Right lobe of liver (tissue), 6 donors: ENCODE results near the gene LRRC38. TPM values are rescaled to one million over a fixed set of nuclear protein-coding genes. Genes with fewer than 3 reads are reported as not detected.

Experiments
- ATAC-seq, 4 donors: fragments of 200-7000 bp; cut with Tn5 transposase; one replicate each; pipeline ENCODE4 v1.9.1; 2020; ENCODE audit warnings: mild to moderate bottlenecking in 4 of 4, moderate library complexity in 4 of 4
- DNase-seq, 3 donors: peaks; one replicate each; pipeline ENCODE4 v3.0.0-alpha.2; 2020
- H3K27ac ChIP-seq, 3 donors: fragments of 200-600 bp; one replicate each; pipeline ENCODE4 v1.8.0; 2022
- H3K27me3 ChIP-seq, 2 donors: fragments of 200-600 bp; one replicate each; pipeline ENCODE4 v1.8.0; 2022
- H3K36me3 ChIP-seq, 4 donors: fragments of 200-600 bp; sonication (generic) in 1 of 4; one replicate each; pipeline versions ENCODE4 v1.5.1 to v1.8.0; 2017 to 2022; ENCODE audit warnings: control low read depth in 1 of 4
- H3K4me1 ChIP-seq, 4 donors: fragments of 200-600 bp; sonication (generic) in 1 of 4; one replicate each; pipeline versions ENCODE4 v1.5.1 to v1.8.0; 2017 to 2022; ENCODE audit warnings: control low read depth in 1 of 4
- H3K4me3 ChIP-seq, 3 donors: fragments of 200-600 bp; one replicate each; pipeline ENCODE4 v1.8.0; 2022
- H3K9me3 ChIP-seq, 4 donors: fragments of 200-600 bp; sonication (generic) in 1 of 4; one replicate each; pipeline versions ENCODE4 v1.5.1 to v1.8.0; 2017 to 2022; ENCODE audit warnings: control low read depth in 1 of 4
- CTCF ChIP-seq, 4 donors: fragments of 200-600 bp in 3 of 4; fragments of 450-650 bp in 1 of 4; IDR thresholded peaks; one replicate each; pipeline versions ENCODE4 v1.5.1 to v1.8.0; 2016 to 2022; ENCODE audit warnings: antibody characterized with exemption in 4 of 4, mild to moderate bottlenecking in 2 of 4
- POLR2A ChIP-seq: fragments of 450-650 bp; IDR thresholded peaks from one replicate; pipeline ENCODE4 v1.6.1; 2017; ENCODE audit warnings: antibody characterized with exemption, mild to moderate bottlenecking
- WGBS: methylation state at CpG from one replicate; pipeline ENCODE4 v1.1.6; 2018; ENCODE audit warnings: low coverage, low lambda C conversion rate; ENCODE audit not compliant: insufficient coverage; ENCODE audit errors: missing lambda C conversion rate; 5-methylcytosine and 5-hydroxymethylcytosine counted together
- intact Hi-C, 2 donors: fragments of 100-400 bp; cut with DNase I; formaldehyde crosslinking; loops; one replicate each; pipeline versions ENCODE4 v1.11.2 to v1.14.1; 2022
- total RNA-seq, 6 experiments: library from RNA; depleted of rRNA in 2 of 6; stranded (reverse); fragments of >200 nt in 2 of 6; fragmentation: NEBNext Ultra II Directional in 3 of 6; extraction: Animal tissue kit (Norgen Biotek cat#: 25700) in 3 of 6; gene quantifications; one replicate each; pipeline versions ENCODE4 v1.1.0 to v1.2.4, GENCODE V29; 2016 to 2023
- donor health status: DM: no; HTN: yes; CAD: no.
- donor health status: DM: no; HTN: no; CAD: no.
- donor health status: DM: no; HTN: no; CAD: no.
- donor health status: DM: no; HTN: yes; CAD: no.
- donor health status: DM: no; HTN: yes; CAD: no.

The LRRC38 gene
- total RNA-seq, 6 experiments from 2014 or later: not detected

GRCh38 chr1:13544221-13544556 lies 30.4 kb upstream of the LRRC38 start:
- no peaks in the 10 kb centered on the region for H3K27me3 ChIP-seq
- H3K4me3 ChIP-seq: no peak overlapping the region
- 58% methylated on average over 5 of the region's 5 CpGs for WGBS
- no peak for DNase-seq
- no peak overlapping the region for H3K27ac ChIP-seq
- no peaks in the 10 kb centered on the region for H3K9me3 ChIP-seq
- TF ChIP-seq POLR2A: no peak
- no peak for TF ChIP-seq CTCF (IDR thresholded peaks at IDR 0.05)
- intact Hi-C loops: no loop called here
- H3K4me1 ChIP-seq: no peaks in the 10 kb centered on the region
- H3K36me3 ChIP-seq: no peaks in the 10 kb centered on the region
- no peak for ATAC-seq

- Histone ChIP-seq H3K4me1 (no peaks in the 10 kb centered on the region), H3K27me3 (no peaks in the 10 kb centered on the region), H3K9me3 (no peaks in the 10 kb centered on the region), H3K36me3 (no peaks in the 10 kb centered on the region), H3K27ac (no peak overlapping the region), H3K4me3 (no peak overlapping the region)
- TF ChIP-seq CTCF (IDR thresholded peaks at IDR 0.05) (peak in 3 of 4 donors; percentile 21 to 39 (median 25)), POLR2A (no peak)
- intact Hi-C loops: no loop called here
- DNase-seq (no peak), ATAC-seq (peak in 1 of 4 donors; percentile 21)
- WGBS: 55% methylated on average over 16 of the region's 20 CpGs
Observed at GRCh38 chr1:13543451-13544220, 29.8 kb upstream of the LRRC38 start.

- Histone ChIP-seq H3K27me3 (no peaks in the 10 kb centered on the region), H3K27ac (no peak overlapping the region), H3K36me3 (no peaks in the 10 kb centered on the region), H3K4me3 (no peak overlapping the region), H3K9me3 (no peaks in the 10 kb centered on the region), H3K4me1 (no peaks in the 10 kb centered on the region)
- TF ChIP-seq CTCF (IDR thresholded peaks at IDR 0.05): no peak
- no peak for TF ChIP-seq POLR2A
- ATAC-seq: no peak
- no peak for DNase-seq
- 62% methylated on average over 11 of the region's 13 CpGs for whole genome bisulfite sequencing
- intact Hi-C loops: no loop called here
Observed at GRCh38 chr1:13541435-13542215, 27.8 kb upstream of the LRRC38 start.

- TF ChIP-seq CTCF (IDR thresholded peaks at IDR 0.05) (no peak), POLR2A (no peak)
- 63% methylated on average over 8 of the region's 8 CpGs for WGBS
- H3K4me1 ChIP-seq: no peaks in the 10 kb centered on the region
- DNase-seq: no peak
- H3K4me3 ChIP-seq: no peak overlapping the region
- intact Hi-C loops: no loop called here
- no peak overlapping the region for H3K27ac ChIP-seq
- H3K9me3 ChIP-seq: no peaks in the 10 kb centered on the region
- no peaks in the 10 kb centered on the region for H3K27me3 ChIP-seq
- H3K36me3 ChIP-seq: no peaks in the 10 kb centered on the region
- ATAC-seq: no peak
Observed at GRCh38 chr1:13540866-13541265, 27.1 kb upstream of the LRRC38 start.
